Vagina (tissue), 2 donors: ENCODE measurements around the gene PITPNM2.

Experiments used
- POLR2A ChIP-seq, 2 donors: fragments of 450-650 bp; IDR thresholded peaks; one replicate each; pipeline ENCODE4 v1.6.1; 2017; ENCODE audit warnings: antibody characterized with exemption in 2 of 2, mild to moderate bottlenecking in 2 of 2, moderate library complexity in 2 of 2
- POLR2AphosphoS5 ChIP-seq, 2 donors: sonication (generic); formaldehyde crosslinking; IDR thresholded peaks; one replicate each; pipeline ENCODE4 v1.9.0; 2017; ENCODE audit warnings: antibody characterized with exemption in 2 of 2, mild to moderate bottlenecking in 2 of 2, low read depth in 1 of 2; ENCODE audit not compliant: insufficient read depth in 1 of 2
- TF ChIP-seq, protein P1 (sequence below), 3 experiments: fragments of 450-650 bp in 2 of 3; fragments of 200-600 bp in 1 of 3; sonication (generic) in 1 of 3; IDR thresholded peaks; one replicate each; pipeline ENCODE4 v1.5.1; 2017 to 2019; ENCODE audit warnings: antibody characterized with exemption in 3 of 3, mild to moderate bottlenecking in 2 of 3, moderate library complexity in 2 of 3

DNA sequence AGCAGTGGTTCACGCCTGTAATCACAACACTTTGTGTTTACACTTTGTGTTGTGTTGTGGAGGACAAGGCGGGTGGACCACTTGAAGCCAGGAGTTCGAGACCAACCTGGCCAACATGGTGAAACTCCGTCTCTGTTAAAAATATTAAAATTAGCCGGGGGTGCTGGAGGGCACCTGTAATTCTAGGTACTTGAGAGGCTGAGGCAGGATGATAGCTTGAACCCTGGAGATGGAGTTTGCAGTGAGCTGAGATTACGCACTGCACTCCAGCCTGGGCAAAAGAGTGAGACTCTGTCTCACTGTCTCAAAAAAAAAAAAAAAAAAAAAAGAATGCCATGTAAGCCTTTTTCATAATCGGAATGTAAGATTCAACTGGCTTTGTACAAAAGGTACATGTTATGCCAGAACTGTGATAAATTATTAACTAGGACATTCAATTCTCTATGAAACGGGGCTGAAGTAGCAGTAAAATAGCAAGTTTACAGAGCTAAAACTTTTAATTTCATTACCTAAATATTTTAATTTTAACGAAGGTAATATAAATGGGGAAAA lies 13.9 kb upstream of the PITPNM2 start:
- TF ChIP-seq, protein P1, sequence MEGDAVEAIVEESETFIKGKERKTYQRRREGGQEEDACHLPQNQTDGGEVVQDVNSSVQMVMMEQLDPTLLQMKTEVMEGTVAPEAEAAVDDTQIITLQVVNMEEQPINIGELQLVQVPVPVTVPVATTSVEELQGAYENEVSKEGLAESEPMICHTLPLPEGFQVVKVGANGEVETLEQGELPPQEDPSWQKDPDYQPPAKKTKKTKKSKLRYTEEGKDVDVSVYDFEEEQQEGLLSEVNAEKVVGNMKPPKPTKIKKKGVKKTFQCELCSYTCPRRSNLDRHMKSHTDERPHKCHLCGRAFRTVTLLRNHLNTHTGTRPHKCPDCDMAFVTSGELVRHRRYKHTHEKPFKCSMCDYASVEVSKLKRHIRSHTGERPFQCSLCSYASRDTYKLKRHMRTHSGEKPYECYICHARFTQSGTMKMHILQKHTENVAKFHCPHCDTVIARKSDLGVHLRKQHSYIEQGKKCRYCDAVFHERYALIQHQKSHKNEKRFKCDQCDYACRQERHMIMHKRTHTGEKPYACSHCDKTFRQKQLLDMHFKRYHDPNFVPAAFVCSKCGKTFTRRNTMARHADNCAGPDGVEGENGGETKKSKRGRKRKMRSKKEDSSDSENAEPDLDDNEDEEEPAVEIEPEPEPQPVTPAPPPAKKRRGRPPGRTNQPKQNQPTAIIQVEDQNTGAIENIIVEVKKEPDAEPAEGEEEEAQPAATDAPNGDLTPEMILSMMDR (IDR thresholded peaks at IDR 0.05) = no peak
- no peak for TF ChIP-seq POLR2AphosphoS5 (IDR thresholded peaks at IDR 0.05; ENCODE audit: insufficient read depth in 1 of 2, low read depth in 1 of 2)
- no peak for TF ChIP-seq POLR2A (IDR thresholded peaks at IDR 0.05)
